Type B pancreatic cell (in vitro differentiated cells): ENCODE measurements around the gene ANXA10. TPM values are rescaled to one million over a fixed set of nuclear protein-coding genes. Genes with fewer than 3 reads are reported as not detected.

Experiments
- DNase-seq: peaks from one replicate; pipeline ENCODE4 v3.0.0; 2021; ENCODE audit warnings: mixed read lengths; ENCODE audit not compliant: unreplicated experiment; ENCODE audit errors: extremely low spot score
- H3K27ac Mint-ChIP-seq: 2 replicates; pipeline ENCODE4 v1.8.0; 2021; ENCODE audit warnings: mild to moderate bottlenecking, mixed read lengths
- H3K27me3 Mint-ChIP-seq: 2 replicates; pipeline ENCODE4 v1.8.0; 2021; ENCODE audit warnings: mixed read lengths
- H3K36me3 Mint-ChIP-seq: 2 replicates; pipeline ENCODE4 v1.8.0; 2021; ENCODE audit warnings: mixed read lengths
- H3K4me1 Mint-ChIP-seq: one replicate; pipeline ENCODE4 v1.8.0; 2021; ENCODE audit warnings: mixed read lengths; ENCODE audit not compliant: unreplicated experiment
- H3K4me3 Mint-ChIP-seq: 2 replicates; pipeline ENCODE4 v1.8.0; 2021; ENCODE audit warnings: mild to moderate bottlenecking, mixed read lengths
- H3K9me3 Mint-ChIP-seq: 2 replicates; pipeline ENCODE4 v1.8.0; 2021; ENCODE audit warnings: mixed read lengths
- CTCF ChIP-seq: fragments of 200-600 bp; sonication (generic); conservative IDR thresholded peaks from 2 replicates; pipeline ENCODE4 v1.5.0; 2021; ENCODE audit warnings: antibody characterized with exemption, mild to moderate bottlenecking
- total RNA-seq: library from RNA; stranded (reverse); gene quantifications from 2 replicates; pipeline ENCODE4 v1.2.1, GENCODE V29; 2021; ENCODE audit warnings: low replicate concordance

ANXA10 gene
- total RNA-seq, 1 donor from 2014 or later = 39.8 TPM

DNA sequence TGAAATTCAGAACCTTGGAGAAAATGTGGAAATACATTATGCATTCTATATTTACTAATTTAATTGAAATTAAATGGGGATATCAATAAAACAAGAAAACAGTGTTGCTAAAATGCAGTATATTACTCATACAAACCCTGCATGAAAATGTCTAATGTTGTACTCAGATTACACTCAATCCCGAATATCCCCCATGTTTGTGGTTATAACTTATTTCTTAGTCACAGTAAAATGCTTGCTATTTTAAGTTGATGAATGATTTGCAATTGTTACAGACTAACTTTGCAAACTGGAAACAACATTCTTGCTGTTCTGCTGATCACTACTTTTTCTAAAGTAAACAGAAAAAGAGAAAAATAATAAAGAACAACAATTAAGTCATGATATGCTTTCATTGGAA is 33.1 kb upstream of the ANXA10 start:
- no peak overlapping the region for H3K27ac Mint-ChIP-seq
- TF ChIP-seq CTCF = no peak
- no peaks in the 10 kb centered on the region for H3K36me3 Mint-ChIP-seq
- no peaks in the 10 kb centered on the region for H3K27me3 Mint-ChIP-seq
- no peaks in the 10 kb centered on the region for H3K9me3 Mint-ChIP-seq
- H3K4me1 Mint-ChIP-seq = no peaks in the 10 kb centered on the region
- DNase-seq = no peak
- H3K4me3 Mint-ChIP-seq = no peak overlapping the region

- H3K4me1 Mint-ChIP-seq = no peaks in the 10 kb centered on the region
- no peaks in the 10 kb centered on the region for H3K36me3 Mint-ChIP-seq
- no peak for DNase-seq
- no peaks in the 10 kb centered on the region for H3K9me3 Mint-ChIP-seq
- TF ChIP-seq CTCF = no peak
- H3K27ac Mint-ChIP-seq = no peak overlapping the region
- no peaks in the 10 kb centered on the region for H3K27me3 Mint-ChIP-seq
- H3K4me3 Mint-ChIP-seq = no peak overlapping the region
Observed at GRCh38 chr4:168063031-168063430, 29.3 kb upstream of the ANXA10 start.

- Mint-ChIP-seq H3K36me3 (no peaks in the 10 kb centered on the region), H3K4me1 (no peaks in the 10 kb centered on the region)
Observed at GRCh38 chr4:168070903-168071302, 21.4 kb upstream of the ANXA10 start.

GRCh38 chr4:168071304-168071703 is 21.0 kb upstream of the ANXA10 start:
- H3K9me3 Mint-ChIP-seq = no peaks in the 10 kb centered on the region
- DNase-seq = no peak
- H3K4me1 Mint-ChIP-seq = no peaks in the 10 kb centered on the region
- no peaks in the 10 kb centered on the region for H3K36me3 Mint-ChIP-seq
- TF ChIP-seq CTCF = no peak
- no peaks in the 10 kb centered on the region for H3K27me3 Mint-ChIP-seq
- no peak overlapping the region for H3K27ac Mint-ChIP-seq
- no peak overlapping the region for H3K4me3 Mint-ChIP-seq

More at GRCh38 chr4:168070903-168071302, 21.4 kb upstream of the ANXA10 start:
- no peak for TF ChIP-seq CTCF
- no peaks in the 10 kb centered on the region for H3K27me3 Mint-ChIP-seq
- H3K9me3 Mint-ChIP-seq = no peaks in the 10 kb centered on the region
- no peak for DNase-seq
- no peak overlapping the region for H3K27ac Mint-ChIP-seq
- no peak overlapping the region for H3K4me3 Mint-ChIP-seq

DNA sequence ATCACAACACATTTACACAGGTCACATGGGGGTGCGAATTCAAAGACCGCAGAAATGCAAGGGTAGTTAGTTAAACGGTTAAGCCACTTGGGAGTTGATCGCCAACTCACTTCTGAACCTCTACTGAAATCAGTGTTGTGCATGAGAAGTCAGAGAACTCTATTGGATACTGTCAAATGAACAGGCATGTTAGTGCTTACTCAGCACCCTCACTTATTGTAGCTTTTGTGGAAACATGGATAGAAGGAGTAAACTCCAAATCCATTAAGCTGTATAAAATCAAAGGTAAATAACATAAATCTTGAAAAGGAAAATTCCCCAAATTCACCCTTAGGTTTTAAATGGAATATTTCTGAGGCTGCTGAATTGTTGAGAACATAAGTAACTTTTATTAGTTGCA is 17.5 kb upstream of the ANXA10 start:
- no peak for DNase-seq
- H3K27me3 Mint-ChIP-seq = no peaks in the 10 kb centered on the region
- no peaks in the 10 kb centered on the region for H3K4me1 Mint-ChIP-seq
- H3K27ac Mint-ChIP-seq = no peak overlapping the region
- no peak overlapping the region for H3K4me3 Mint-ChIP-seq
- no peak for TF ChIP-seq CTCF
- H3K36me3 Mint-ChIP-seq = no peaks in the 10 kb centered on the region
- H3K9me3 Mint-ChIP-seq = no peaks in the 10 kb centered on the region
